Fibroblast of skin of left biceps (primary cell): Measurements from ENCODE around the gene KCTD19.

ENCODE experiments used
- DNase-seq, 2 experiments: peaks; one replicate each; pipeline ENCODE4 v3.0.0-alpha.2; 2013; ENCODE audit warnings: low read depth in 2 of 2

The KCTD19 gene

DNA sequence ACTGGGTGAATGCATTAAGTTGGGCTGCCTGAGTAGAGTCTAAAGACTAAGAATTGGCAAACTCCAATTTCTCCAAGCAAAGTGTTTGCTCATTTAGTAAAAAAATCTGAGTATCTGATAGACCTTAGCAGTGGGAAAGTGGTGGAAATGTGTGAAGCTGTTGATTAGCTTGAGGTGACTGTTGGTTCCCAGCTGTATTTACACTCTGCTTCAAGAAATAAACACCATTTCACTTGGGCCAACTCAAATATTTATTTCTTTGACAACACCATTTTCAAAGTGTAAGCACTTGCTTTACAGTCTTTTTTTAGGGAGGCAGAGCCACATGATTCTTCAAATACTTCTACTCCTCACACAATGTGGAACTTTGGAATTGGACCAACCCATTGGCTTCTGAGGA is 8.7 kb downstream of the KCTD19 start:
- no peak for DNase-seq

DNA sequence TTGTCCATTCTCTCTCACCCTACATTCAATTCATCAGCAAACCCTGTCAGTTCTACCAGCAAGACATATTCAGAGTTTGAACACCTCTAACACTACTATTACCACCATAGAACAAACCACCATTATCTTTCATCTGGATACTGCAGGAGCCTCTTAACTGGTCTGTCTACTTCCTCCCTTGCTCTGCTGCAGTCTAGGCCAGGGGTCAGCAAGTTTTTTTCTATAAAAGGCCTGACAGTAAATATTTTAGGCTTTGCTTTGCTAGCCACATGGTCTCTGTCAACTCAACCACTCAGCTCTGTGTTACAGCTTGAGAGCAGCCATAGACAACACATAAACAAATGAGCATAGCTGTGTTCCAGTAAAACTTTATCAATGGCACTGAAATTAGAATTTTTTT is 13.8 kb downstream of the KCTD19 start:
- no peak for DNase-seq

DNA sequence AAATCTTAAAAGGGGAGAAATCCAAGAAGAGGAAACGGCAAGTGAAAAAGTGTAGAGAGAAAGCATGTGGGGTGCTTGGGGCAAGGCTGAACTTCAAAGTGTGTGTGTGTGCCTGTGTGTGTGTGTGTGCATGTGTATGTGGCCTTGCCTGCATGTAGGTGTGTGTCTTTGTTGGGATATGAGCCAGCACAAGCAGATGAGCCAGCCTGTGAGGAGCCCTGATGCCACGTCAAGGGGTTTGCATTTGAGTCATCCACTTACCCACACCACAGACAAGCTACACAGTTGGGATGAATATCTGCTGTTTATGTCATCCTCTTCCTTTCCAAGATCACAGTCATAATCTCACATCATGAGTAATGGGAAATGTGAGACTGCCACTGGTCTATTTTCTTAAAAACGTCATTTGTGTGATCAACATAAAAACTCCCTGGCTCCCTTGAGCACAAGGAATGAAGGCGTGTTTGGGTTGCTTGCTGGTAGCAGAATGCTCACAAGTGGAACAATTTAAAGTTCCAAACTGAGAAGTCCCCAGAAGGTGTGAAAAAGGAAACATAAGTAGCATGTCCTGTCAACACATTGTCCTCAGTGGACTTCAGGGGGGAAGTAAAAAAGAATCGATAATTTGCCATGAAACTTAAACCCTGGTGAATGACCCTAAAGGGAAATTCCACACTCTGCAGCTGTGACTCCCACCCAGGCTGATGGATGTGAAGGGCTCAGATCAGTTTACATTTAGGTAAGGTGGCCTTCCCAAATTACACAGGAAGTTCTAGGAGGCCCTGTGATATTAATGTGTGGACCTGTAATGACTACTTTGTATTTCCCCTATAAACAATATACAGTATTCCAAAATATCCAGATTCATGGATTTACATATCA is 14.7 kb downstream of the KCTD19 start:
- peak; percentile 96 for DNase-seq

DNA sequence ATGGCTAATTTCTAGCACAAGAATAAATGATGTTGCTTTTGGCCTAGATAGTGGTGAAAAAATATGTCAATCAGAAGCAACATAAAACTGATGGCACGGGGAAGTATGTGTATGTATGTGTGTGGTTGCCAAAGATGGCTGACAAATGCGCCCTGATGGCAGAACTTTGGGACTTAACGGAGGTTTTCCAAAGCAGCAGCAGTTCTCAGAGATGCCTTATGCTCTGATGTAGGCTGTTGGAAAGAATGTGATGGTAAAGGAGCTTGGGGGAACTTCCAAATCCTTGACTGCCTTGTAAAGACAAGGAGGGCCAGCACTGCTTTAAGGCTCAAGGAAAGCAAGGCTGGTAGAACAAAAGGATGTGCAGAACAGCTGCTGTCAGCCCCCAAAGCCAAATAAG is 16.0 kb downstream of the KCTD19 start:
- DNase-seq = no peak

DNA sequence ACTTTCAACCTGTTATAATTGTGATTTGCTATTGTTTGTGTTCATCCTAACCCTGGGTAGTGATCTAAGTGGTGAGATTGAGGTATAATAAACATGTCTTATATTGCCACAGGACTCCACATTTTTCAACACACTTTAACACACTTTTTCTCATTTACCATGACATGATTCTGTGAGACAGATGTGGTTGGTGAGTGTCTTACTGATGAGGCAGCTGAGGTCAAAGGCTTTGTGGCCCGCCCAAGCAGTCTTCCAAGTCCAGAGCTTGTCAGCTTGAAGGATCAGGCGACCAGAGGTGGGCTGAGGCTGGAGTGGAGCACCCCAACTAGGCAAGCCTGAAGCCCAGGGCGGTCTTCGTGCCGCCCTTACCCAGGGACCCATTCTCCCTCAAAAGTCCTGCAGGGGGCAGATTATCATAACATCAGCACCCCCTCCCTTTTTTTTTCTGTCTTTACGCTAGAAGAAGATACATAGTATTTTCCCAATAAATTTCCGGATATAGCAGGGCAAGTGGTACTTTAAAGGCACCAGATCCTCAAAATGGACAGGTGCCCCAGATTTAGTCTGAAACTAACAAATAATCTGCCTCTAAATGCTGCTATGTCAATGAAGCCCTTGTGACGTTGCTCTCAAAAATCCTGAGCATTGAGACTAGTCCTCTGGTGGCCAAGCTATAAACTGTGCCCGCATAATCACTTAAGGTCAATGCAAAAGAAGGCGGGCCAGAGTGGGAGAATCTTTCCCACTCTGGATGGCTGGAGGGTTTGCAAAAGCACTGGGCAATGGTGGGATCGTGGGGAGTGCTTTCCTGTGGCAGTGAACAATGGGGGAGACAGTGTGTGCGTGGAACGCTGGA is 21.1 kb downstream of the KCTD19 start:
- no peak for DNase-seq

DNA sequence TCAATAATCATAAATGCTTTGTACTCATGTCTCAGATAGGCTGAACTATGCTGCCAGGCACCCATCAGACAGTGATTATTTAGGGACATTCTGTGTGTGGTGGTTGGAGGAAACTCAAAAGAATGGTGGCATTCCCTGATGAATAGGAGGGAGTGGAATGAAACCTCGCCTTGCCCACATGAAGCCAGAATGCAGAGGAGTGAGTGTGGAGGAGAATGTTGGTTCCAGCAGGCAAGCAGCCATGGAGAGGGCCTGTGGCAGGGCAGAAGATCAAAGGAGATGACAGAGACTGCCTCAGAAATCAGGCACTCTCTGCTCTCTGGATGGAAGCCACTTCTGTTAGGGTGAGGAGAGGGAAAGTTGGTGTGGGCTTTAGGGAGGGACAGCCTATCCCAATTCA is 22.5 kb downstream of the KCTD19 start:
- no peak for DNase-seq

DNA sequence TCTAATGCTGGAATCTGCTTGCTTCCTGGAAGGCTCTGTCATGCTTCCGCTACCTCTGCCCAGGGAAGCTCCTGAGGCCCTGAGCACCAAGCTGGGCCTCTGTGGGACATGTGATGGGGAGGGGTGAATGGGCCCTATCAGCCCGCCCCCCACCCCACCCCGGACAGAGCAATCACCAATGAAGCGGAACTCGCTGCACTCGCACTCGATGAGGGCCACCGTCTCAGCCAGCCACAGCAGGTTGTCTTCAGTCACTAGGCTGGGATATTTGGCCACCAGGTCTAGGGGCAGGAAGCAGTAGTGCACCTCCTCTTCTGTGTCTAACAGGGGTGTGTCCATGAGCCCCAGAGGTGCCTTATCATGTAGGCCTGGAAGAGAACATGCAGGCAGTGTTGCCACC is 23.6 kb downstream of the KCTD19 start:
- DNase-seq = no peak

DNA sequence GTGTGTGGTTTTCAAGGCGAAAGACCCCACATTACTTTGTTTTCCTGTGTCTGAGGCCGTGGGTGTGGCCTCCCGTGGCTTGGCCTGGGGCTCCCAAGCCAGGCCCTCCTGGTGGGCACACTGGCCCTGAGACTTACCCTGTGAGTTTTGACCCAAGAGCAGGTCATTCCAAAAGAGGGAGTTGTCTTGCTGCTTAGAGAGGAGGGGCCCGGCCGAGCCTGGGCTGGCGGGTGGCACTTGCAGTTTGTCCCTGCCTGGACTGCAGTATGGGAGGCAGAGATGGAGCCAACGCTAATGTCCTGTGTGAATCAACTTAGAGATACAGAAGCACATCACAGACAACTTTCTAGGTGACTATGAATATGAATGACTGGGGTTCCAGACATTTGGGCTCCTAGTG is 24.5 kb downstream of the KCTD19 start:
- no peak for DNase-seq

DNA sequence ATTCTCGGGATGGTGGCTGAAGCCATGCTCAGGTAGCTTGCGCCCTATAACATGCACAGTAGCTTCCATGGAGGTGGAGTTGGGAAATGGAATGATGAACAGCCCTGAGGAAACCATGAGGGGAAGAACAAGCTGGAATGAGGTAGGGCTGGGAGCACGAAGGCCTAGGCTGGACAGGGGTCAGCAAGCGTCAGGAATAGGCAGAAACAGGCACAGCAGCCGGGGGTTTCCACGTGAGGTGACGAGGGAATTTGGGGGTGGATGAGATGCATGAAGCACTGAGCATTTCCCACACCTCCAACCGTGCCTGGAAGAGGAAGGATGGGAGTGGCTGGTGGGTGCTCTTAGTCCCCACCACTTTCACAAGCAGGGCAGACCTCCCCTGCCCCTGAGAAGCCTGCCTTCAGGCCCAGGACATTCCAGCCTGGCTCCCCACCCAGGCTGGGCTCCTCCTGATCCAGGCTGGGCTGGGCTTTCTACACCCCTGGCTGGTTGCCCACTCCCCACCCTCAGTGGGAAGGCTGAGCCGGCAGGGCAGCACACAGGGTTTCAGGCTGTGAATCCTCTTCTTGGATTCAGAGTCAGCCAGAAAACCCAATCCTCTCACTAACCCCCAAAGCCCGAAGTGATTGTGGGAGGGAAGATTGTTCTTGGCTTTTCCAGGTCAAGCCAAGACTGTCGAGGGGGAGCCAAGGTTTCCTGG is 25.3 kb downstream of the KCTD19 start:
- no peak for DNase-seq

DNA sequence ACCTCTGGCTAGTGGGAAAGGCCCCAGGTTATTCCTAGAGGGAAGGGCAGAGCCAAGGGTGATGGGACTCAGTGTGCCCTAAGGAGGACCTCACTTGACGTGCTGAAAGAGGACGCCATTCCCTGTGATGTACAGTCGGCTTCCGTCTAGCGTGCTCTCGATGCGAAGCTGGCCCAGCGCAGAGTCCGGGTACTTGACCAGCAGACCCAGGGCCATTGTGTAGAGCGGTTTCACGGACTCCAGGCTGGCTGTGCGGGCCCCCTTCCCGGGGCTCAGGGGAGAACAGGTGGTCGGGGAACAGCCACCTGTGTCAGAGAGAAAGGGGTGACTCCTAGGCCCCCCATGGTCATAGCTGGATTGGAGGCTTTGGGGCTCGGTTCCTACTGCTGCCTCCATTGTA is 27.3 kb downstream of the KCTD19 start:
- DNase-seq = no peak

DNA sequence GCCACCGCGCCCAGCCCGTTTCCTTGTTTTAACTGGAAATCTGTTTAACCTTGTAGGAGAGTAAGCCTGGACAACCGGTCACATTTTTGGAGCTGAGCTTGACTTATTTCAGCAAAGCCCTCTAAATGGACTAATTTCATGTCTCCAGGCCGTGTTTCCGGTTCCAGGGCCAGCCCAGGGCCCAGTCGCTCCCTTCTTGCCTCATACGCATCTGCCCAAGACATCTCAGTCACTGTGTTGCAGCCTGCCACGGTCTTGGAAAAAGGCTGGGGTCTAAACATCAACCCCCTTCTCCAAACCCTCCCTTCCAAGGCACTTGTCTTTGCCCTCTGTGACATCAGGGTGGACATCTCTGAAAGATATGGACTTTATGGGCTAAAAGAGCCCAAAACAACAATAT is 28.3 kb downstream of the KCTD19 start:
- DNase-seq = no peak

DNA sequence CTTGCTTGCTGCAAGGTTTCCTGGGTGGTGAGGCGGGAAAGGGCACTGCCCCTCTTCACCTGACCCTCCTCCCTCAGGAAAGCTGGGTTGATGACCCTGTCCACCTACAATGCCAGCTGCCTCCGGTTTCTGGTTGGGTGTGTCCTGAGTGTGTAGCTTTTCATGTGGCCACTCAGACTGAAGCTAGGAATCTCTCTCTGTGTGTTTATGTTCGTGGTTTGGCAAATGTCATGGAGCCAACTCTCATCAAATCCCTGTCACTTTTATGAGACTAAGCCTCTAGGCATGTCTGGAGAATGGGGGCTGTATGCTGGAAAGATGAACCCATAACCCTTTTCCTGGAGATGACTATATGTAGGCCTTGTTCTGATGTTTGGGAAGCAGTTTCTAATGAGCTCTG is 30.1 kb downstream of the KCTD19 start:
- peak in 1 of 2 experiments; percentile 24 for DNase-seq

DNA sequence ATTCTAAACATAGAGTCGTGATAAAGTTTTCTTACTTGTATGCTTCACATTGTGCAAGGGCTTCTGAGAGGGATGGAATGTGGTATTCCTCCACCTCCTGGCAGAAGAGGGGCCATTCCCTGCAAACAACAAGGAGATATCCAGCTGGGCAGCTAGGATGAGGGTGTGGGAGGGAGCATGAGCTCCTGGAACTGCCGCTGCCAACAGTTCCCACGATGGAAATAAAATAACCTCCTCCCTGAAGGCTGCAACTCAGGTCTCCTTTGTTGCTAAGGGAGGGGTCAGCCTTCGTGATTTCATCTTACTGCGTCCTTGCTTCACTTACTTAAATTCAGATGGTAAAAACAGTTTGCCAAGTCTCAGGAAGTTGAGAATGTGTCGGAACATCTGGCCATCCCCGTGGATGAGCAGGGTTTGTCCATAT is 31.6 kb downstream of the KCTD19 start:
- DNase-seq = no peak

DNA sequence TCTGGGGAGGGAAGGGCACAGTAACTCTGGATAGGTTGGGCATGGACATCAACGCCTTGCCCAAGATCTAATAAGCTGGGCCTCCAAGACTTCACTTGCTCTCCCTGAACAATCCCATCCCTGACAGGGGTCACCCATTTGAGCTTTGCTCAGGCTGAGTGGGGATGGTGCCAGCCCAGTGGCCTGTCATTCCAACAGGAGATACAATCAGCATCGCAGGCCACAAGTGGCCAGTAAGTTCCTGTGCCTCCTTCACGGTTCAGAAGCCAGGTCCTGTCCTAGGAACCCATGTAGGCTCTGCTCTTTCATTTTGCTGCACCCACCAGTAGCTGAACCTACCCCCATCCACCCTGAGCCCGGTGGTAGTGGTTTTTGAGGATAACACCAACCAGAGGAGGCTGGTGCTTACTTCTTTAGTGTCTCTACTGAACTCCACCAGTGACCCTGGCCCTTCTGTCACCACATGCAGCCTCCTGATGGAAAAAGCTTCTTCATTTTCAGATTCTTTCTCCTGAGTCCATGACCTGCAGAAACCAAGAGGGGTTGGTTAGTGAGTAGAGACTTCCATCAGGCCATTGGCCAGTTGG is 32.3 kb downstream of the KCTD19 start:
- DNase-seq = no peak

DNA sequence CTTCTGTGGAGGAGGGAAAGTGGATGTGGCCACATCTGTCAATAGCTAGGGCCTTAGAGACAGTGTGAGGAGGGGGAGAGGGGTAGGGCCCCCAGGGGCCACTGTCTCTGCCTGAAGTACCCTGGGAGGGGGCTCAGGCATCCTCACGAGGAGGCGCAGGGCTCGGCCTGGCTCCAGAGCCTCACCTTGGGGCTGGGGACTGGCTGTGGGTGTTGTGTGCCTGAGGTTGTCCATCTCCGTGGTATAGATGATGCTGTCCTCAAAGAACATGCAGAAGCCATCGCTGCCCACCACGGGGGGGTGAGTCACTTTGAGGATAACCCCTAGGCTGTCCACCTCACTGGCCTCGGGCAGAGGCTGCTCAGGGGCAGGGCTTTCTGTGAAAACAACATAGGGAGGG is 35.1 kb downstream of the KCTD19 start:
- no peak for DNase-seq

DNA sequence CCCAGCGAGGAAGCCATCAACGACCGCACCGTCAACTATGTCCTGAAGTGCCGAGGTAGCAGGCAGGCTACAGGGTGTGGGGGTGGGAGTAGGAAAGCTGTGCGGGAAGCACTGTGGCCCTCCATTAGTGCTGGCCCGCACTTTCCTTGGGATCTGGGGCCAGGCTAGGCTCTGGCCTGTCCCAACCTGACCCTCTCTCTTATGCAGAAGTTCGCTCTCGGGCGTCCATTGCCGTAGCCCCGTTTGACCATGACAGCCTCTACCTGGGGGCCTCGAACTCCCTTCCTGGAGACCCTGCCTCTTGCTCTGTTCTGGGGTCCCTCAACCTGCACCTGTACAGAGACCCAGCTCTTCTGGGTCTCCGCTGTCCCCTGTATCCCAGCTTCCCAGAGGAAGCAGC is 38.6 kb downstream of the KCTD19 start:
- no peak for DNase-seq

DNA sequence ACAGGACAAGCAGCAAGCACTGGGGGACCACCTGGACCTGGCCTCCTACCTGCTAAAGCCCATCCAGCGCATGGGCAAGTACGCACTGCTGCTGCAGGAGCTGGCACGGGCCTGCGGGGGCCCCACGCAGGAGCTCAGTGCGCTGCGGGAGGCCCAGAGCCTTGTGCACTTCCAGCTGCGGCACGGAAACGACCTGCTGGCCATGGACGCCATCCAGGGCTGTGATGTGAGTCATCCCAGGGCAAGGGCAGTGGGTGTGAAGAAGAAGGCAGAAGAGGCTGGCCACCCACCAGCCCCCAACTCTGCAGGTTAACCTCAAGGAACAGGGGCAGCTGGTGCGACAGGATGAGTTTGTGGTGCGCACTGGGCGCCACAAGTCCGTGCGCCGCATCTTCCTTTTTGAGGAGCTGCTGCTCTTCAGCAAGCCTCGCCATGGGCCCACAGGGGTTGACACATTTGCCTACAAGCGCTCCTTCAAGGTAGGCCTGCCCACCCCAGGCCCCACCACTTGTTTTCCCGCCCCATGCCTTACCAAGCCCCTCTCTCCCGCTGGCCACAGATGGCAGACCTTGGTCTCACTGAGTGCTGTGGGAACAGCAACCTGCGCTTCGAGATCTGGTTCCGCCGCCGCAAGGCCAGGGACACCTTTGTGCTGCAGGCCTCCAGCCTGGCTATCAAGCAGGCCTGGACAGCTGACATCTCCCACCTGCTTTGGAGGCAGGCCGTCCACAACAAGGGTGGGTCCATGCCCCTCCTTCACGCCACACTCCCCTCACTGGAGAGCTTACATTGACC is 39.9 kb downstream of the KCTD19 start:
- DNase-seq = no peak

DNA sequence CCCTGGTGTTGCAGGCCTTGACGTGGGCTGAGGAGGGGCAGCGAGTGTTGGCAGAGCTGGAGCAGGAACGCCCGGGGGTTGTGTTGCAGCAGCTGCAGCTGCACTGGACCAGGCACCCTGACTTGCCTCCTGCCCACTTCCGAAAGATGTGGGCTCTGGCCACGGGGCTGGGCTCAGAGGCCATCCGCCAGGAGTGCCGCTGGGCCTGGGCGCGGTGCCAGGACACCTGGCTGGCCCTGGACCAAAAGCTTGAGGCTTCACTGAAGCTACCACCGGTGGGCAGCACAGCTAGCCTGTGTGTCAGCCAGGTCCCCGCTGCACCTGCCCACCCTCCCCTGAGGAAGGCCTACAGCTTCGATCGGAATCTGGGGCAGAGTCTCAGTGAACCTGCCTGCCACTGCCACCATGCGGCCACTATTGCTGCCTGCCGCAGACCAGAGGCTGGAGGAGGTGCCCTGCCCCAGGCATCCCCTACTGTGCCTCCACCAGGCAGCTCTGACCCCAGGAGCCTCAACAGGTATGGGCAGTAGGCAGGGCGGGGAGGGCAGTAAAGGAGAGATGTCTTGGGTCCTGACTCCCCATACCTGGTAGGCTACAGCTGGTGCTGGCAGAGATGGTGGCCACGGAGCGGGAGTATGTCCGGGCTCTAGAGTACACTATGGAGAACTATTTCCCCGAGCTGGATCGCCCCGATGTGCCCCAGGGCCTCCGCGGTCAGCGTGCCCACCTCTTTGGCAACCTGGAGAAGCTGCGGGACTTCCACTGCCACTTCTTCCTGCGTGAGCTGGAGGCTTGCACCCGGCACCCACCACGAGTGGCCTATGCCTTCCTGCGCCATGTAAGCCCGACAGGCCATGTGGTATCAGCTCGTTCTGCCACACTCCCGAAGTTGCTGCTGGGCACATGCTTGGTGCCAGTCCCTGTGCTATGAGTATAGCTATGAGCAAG is 41.6 kb downstream of the KCTD19 start:
- no peak for DNase-seq

DNA sequence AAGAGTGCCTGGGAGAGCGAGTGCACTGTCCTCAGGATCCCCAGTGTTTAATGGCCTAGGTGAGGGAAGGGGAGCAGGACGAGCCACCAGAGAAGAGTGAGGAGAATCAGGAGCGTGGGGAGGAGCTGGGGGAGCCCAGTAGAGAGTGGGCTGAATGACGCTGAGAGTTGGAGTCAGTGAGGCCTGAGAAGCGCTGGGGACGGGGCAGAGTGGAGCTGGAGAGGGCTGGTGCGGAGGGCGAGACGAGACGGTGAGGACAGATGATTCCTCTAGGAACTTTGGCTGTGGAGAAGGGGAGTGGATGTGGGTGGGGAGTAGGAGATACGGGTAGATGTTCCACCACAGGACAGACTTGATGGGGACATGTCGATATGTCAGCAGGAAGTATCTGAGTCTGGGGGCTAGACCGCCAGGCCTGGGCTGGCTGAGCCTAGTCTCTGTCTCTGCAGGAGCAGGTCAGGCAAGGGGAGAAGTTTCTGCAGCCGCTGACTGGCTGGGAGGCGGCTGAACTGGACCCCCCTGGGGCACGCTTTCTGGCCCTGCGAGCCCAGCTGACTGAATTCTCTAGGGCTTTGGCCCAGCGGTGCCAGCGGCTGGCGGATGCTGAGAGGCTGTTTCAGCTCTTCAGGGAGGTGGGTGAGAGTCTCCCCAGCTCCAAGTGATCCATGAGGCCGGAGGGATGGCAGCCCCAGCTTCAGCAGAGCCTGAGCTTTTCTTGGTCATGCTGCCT is 42.5 kb downstream of the KCTD19 start:
- no peak for DNase-seq
